HepG2 (cell line): ENCODE data around the gene FBXW4. TPM values are rescaled to one million over a fixed set of nuclear protein-coding genes. Genes with fewer than 3 reads are reported as not detected.

Source experiments
- ATAC-seq: fragments of 200-7000 bp; cut with Tn5 transposase; 3 replicates; pipeline ENCODE4 v1.9.1; 2020; ENCODE audit warnings: mild to moderate bottlenecking, moderate library complexity
- BruUV-seq: library from RNA; stranded (reverse); fragments of 400-500 nt; replicated peaks from 2 replicates; lab custom pipeline; 2021; lab: Mats Ljungman, UMichigan
- CTCF ChIA-PET: fragments of 300-600 bp; formaldehyde crosslinking; extraction: SDS; loops from one replicate; lab custom pipeline; 2021; ENCODE audit warnings: low total read pairs, inconsistent platforms, low intra/inter-chr PET ratio; lab: Yijun Ruan, JAX
- POLR2A ChIA-PET: fragments of 350-600 bp; sonication (Branson Sonifier 250); formaldehyde crosslinking; loops from one replicate; lab custom pipeline; 2020; ENCODE audit warnings: antibody characterized with exemption, inconsistent platforms; lab: Yijun Ruan, JAX
- DNase-seq: peaks from one replicate; pipeline ENCODE4 v3.0.0-alpha.2; 2015; ENCODE audit warnings: low spot score
- FAIRE-seq: peaks from 3 replicates; lab custom pipeline; 2011; peaks lifted over from hg19 to GRCh38; lab: Jason Lieb, UNC
- H2AFZ ChIP-seq: one replicate; pipeline ENCODE4 v1.6.1; 2011; ENCODE audit warnings: low read length, inconsistent platforms
- H3K27ac ChIP-seq: fragments of 300-600 bp; 3 replicates; pipeline ENCODE4 v1.8.0; 2011; ENCODE audit warnings: mixed run types, mild to moderate bottlenecking, mixed read lengths, low read length, inconsistent platforms; ENCODE audit not compliant: insufficient read depth; ENCODE audit errors: extremely low read length
- H3K27me3 ChIP-seq, 2 experiments: fragments of 200-600 bp in 1 of 2; 2 replicates in 1 of 2; 3 replicates in 1 of 2; pipeline versions ENCODE4 v1.6.0 to v1.8.0; 2011; ENCODE audit warnings: low read length in 2 of 2, mild to moderate bottlenecking in 2 of 2, moderate library complexity in 2 of 2, inconsistent platforms in 1 of 2; ENCODE audit not compliant: insufficient read depth in 2 of 2, control insufficient read depth in 1 of 2
- H3K36me3 ChIP-seq, 2 experiments: fragments of 200-600 bp in 1 of 2; replicated peaks in 1 of 2; 2 replicates in 1 of 2; 3 replicates in 1 of 2; pipeline versions ENCODE4 v1.5.1 to v1.8.0; 2011; ENCODE audit warnings: low read length in 2 of 2, inconsistent platforms in 1 of 2; ENCODE audit not compliant: insufficient read depth in 2 of 2, control insufficient read depth in 1 of 2
- H3K4me1 ChIP-seq: 2 replicates; pipeline ENCODE4 v1.5.1; 2012; ENCODE audit warnings: low read length, inconsistent platforms; ENCODE audit not compliant: insufficient read depth
- H3K4me2 ChIP-seq: 2 replicates; pipeline ENCODE4 v1.6.0; 2011; ENCODE audit warnings: low read depth, low read length, inconsistent platforms
- H3K4me3 ChIP-seq, 3 experiments: fragments of 200-600 bp in 1 of 3; sonication (generic), shearing (Covaris generic) in 1 of 3; replicated peaks in 1 of 3; 2 replicates each; pipeline ENCODE4 v1.5.1; 2011 to 2016; ENCODE audit warnings: low read length in 3 of 3, inconsistent platforms in 2 of 3, low read depth in 2 of 3, mild to moderate bottlenecking in 2 of 3, control low read depth in 1 of 3, mixed read lengths in 1 of 3; ENCODE audit not compliant: insufficient read depth in 1 of 3
- H3K79me2 ChIP-seq: one replicate; pipeline ENCODE4 v1.6.1; 2011; ENCODE audit warnings: low read length, inconsistent platforms; ENCODE audit not compliant: insufficient read depth
- H3K9ac ChIP-seq: 2 replicates; pipeline ENCODE4 v1.6.0; 2011; ENCODE audit warnings: mild to moderate bottlenecking, low read depth, low read length, inconsistent platforms; ENCODE audit not compliant: insufficient read depth
- H3K9me3 ChIP-seq: 2 replicates; pipeline ENCODE4 v1.5.1; 2012; ENCODE audit warnings: mild to moderate bottlenecking, low read length
- H4K20me1 ChIP-seq: 2 replicates; pipeline ENCODE4 v1.6.0; 2011; ENCODE audit warnings: inconsistent platforms, mild to moderate bottlenecking, low read length, moderate library complexity; ENCODE audit not compliant: insufficient read depth
- MAZ ChIP-seq, 2 experiments: sonication (generic) in 1 of 2; formaldehyde crosslinking in 1 of 2; IDR thresholded peaks; 2 replicates each; pipeline versions ENCODE4 v1.5.0 to v1.6.1; 2012 to 2020; ENCODE audit warnings: low read depth in 2 of 2, mild to moderate bottlenecking in 2 of 2, borderline replicate concordance in 1 of 2, improper control_type of control experiment in 1 of 2, low read length in 1 of 2, missing genetic modification reagents in 1 of 2, moderate library complexity in 1 of 2
- ZNF792 ChIP-seq: IDR thresholded peaks from 2 replicates; pipeline ENCODE4 v1.6.1; 2016
- ZSCAN12 ChIP-seq: sonication (generic); formaldehyde crosslinking; IDR thresholded peaks from 2 replicates; pipeline ENCODE4 v1.9.0; 2021; ENCODE audit warnings: mild to moderate bottlenecking, missing genetic modification reagents
- WGBS: methylation state at CpG from one replicate; pipeline ENCODE4 v1.1.6; 2017; ENCODE audit warnings: low lambda C conversion rate; 5-methylcytosine and 5-hydroxymethylcytosine counted together
- in situ Hi-C: cut with HindIII; loops from 2 replicates; pipeline ENCODE4 v1.10.0; 2017; ENCODE audit warnings: low pct_unique_long_range_greater_than_20kb; ENCODE audit not compliant: extremely low pct_ligation_motif_present
- intact Hi-C: fragments of 100-400 bp; cut with micrococcal nuclease; formaldehyde crosslinking; loops from one replicate; pipeline ENCODE4 v1.10.0; 2022; ENCODE audit not compliant: unreplicated experiment
- polyA plus RNA-seq, 8 experiments: library from polyadenylated mRNA; depleted of rRNA in 3 of 8; stranded (reverse) in 7 of 8; unstranded in 1 of 8; fragments of >200 nt; fragmentation: Illumina TruSeq in 4 of 8; extraction: Trizol in 4 of 8; gene quantifications; 2 replicates each; pipeline versions ENCODE4 v1.2.1 to v1.2.3, GENCODE V29; 2011 to 2016; ENCODE audit warnings: low read depth in 4 of 8, missing spikeins in 1 of 8, mixed read lengths in 1 of 8; ENCODE audit not compliant: insufficient read depth in 1 of 8
- total RNA-seq, 5 experiments: library from RNA; depleted of rRNA; stranded (reverse); fragments of >200 nt; fragmentation: Illumina TruSeq; extraction: Trizol; gene quantifications; 2 replicates each; pipeline ENCODE4 v1.2.3, GENCODE V29; 2016; ENCODE audit warnings: low read depth in 1 of 5
- TF ChIP-seq, protein P1 (sequence below): fragments of 450-650 bp; IDR thresholded peaks from 2 replicates; pipeline ENCODE4 v1.6.1; 2016
- TF ChIP-seq, protein P2 (sequence below): IDR thresholded peaks from 2 replicates; pipeline ENCODE4 v1.6.1; 2012; ENCODE audit warnings: low read depth, low read length, improper control_type of control experiment
- TF ChIP-seq, protein P3 (sequence below): sonication (generic); formaldehyde crosslinking; IDR thresholded peaks from 2 replicates; pipeline ENCODE4 v1.4.0; 2020; ENCODE audit warnings: missing genetic modification reagents, borderline replicate concordance

FBXW4 gene
- total and polyA plus RNA-seq, 2 of the 13 experiments (the other 11 are each of a cell fraction or from before 2014, with no cell fraction given): 23.5 to 33.7 TPM

DNA sequence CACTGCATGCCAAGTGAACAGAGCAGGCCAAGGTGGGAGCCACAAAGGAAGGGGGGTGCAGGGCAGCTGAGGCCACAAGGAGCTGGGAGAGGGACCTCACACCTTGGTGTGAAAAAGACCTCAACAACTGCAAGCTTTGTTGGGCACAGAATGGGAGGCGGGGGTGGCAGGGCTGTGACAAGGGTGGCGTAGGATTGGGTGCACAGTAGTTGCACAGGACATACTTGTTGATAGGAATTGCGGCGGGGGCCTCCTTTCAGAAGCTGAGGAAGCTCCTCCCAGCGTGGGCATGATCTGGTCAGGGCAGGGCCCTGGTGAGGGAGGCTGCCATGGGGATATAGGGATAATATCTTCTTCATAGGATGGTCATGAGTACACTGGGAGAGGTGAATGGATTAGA, 132.7 kb downstream of the FBXW4 start:
- in situ Hi-C loops (no loop called here), intact Hi-C loops (no loop called here)
- no peaks in the 10 kb centered on the region for H4K20me1 ChIP-seq
- H3K4me1 ChIP-seq: peaks cover 29% of the 10 kb centered on the region
- H3K27me3 ChIP-seq: peaks cover 0 to 24% of the 10 kb centered on the region in 2 experiments; a peak in 4 of 5 replicates
- ATAC-seq (no peak), DNase-seq (no peak), FAIRE-seq (no peak)
- H3K4me3 ChIP-seq: no peak overlapping the region
- ChIA-PET CTCF (no interaction called here), POLR2A (no interaction called here)
- no peak overlapping the region for H3K4me2 ChIP-seq
- no peak overlapping the region for H3K9ac ChIP-seq
- WGBS: 58% methylated on average over 5 of the region's 5 CpGs
- no peaks in the 10 kb centered on the region for H3K79me2 ChIP-seq
- H3K9me3 ChIP-seq: no peaks in the 10 kb centered on the region
- no TSS peak for BruUV-seq
- TF ChIP-seq, protein P1, sequence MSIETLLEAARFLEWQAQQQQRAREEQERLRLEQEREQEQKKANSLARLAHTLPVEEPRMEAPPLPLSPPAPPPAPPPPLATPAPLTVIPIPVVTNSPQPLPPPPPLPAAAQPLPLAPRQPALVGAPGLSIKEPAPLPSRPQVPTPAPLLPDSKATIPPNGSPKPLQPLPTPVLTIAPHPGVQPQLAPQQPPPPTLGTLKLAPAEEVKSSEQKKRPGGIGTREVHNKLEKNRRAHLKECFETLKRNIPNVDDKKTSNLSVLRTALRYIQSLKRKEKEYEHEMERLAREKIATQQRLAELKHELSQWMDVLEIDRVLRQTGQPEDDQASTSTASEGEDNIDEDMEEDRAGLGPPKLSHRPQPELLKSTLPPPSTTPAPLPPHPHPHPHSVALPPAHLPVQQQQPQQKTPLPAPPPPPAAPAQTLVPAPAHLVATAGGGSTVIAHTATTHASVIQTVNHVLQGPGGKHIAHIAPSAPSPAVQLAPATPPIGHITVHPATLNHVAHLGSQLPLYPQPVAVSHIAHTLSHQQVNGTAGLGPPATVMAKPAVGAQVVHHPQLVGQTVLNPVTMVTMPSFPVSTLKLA: no peak
- TF ChIP-seq MAZ (IDR thresholded peaks at IDR 0.05; ENCODE audit: borderline replicate concordance, low read depth, low read length) (no peak), MAZ (CRISPR knock-in tag; IDR thresholded peaks at IDR 0.05; ENCODE audit: low read depth) (no peak), ZSCAN12 (CRISPR knock-in tag) (no peak), ZNF792 (CRISPR knock-in tag) (no peak)
- TF ChIP-seq, protein P2, sequence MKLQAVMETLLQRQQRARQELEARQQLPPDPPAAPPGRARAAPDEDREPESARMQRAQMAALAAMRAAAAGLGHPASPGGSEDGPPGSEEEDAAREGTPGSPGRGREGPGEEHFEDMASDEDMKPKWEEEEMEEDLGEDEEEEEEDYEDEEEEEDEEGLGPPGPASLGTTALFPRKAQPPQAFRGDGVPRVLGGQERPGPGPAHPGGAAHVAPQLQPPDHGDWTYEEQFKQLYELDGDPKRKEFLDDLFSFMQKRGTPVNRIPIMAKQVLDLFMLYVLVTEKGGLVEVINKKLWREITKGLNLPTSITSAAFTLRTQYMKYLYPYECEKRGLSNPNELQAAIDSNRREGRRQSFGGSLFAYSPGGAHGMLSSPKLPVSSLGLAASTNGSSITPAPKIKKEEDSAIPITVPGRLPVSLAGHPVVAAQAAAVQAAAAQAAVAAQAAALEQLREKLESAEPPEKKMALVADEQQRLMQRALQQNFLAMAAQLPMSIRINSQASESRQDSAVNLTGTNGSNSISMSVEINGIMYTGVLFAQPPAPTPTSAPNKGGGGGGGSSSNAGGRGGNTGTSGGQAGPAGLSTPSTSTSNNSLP: no peak
- TF ChIP-seq, protein P3, sequence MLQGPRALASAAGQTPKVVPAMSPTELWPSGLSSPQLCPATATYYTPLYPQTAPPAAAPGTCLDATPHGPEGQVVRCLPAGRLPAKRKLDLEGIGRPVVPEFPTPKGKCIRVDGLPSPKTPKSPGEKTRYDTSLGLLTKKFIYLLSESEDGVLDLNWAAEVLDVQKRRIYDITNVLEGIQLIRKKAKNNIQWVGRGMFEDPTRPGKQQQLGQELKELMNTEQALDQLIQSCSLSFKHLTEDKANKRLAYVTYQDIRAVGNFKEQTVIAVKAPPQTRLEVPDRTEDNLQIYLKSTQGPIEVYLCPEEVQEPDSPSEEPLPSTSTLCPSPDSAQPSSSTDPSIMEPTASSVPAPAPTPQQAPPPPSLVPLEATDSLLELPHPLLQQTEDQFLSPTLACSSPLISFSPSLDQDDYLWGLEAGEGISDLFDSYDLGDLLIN (CRISPR knock-in tag): no peak
- H3K27ac ChIP-seq: no peak overlapping the region
- H2AFZ ChIP-seq: no peak overlapping the region
- H3K36me3 ChIP-seq: no peaks in the 10 kb centered on the region
